HepG2 (cell line): ENCODE data around the gene CCDC106.

Experiments used
- CEBPB ChIP-seq: IDR thresholded peaks from 2 replicates; pipeline ENCODE4 v1.6.1; 2011; ENCODE audit warnings: low read depth, low read length, improper control_type of control experiment, borderline replicate concordance
- CTCF ChIP-seq: sonication (generic); formaldehyde crosslinking; IDR thresholded peaks from 2 replicates; pipeline ENCODE4 v1.5.0; 2020; ENCODE audit warnings: mild to moderate bottlenecking, missing genetic modification reagents, moderate library complexity
- ZBTB42 ChIP-seq: sonication (generic); formaldehyde crosslinking; IDR thresholded peaks from 2 replicates; pipeline ENCODE4 v1.5.0; 2020; ENCODE audit warnings: mild to moderate bottlenecking, missing genetic modification reagents
- ZNF317 ChIP-seq: sonication (generic); formaldehyde crosslinking; IDR thresholded peaks from 2 replicates; pipeline ENCODE4 v1.5.0; 2020; ENCODE audit warnings: mild to moderate bottlenecking, missing genetic modification reagents

- no peak for TF ChIP-seq CTCF (CRISPR knock-in tag)
- TF ChIP-seq CEBPB: no peak
- 0 out of 2 replicates have a peak, but pooled peaks have one; percentile 27 for TF ChIP-seq ZNF317 (CRISPR knock-in tag)
- no peak for TF ChIP-seq ZBTB42 (CRISPR knock-in tag)
These were observed 48.0 kb upstream of the CCDC106 start, which contains the start of gene ZNF524 for GRCh38 chr19:55599842-55600661.
